Measurements from ENCODE around the gene AP3M1.

DNA sequence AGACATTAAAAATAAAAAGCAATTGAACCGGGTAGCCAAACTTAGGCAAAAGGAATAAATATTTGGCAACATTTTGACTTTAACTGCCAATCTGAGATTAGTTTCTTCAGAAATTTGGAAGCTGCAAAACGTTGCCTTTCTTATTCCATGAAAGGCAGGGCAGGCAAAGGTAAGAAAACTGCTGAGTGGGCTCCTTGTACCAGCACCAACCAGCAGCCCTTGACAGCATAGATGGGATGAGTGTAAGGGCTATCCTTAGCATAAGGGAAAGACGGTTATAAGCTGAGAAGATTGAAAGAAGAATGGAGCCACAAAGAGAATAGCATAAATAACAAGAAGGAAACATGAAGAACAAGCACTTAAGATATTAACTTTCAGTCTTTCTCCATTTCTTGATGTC lies 28.6 kb downstream of the AP3M1 start:
- TF ChIP-seq EZH2 (IDR thresholded peaks at IDR 0.05; ENCODE audit: insufficient read depth, poor library complexity, severe bottlenecking) (no peak), EZH2phosphoT487 (IDR thresholded peaks at IDR 0.05; ENCODE audit: insufficient read depth, low read depth) (no peak)

Data from GM23248 (cell line).